Caki2 (cell line): ENCODE results near the gene LSP1. TPM values are rescaled to one million over a fixed set of nuclear protein-coding genes. Genes with fewer than 3 reads are reported as not detected.
"Not testable (repeated sequence)": the region's sequence is repeated elsewhere in the genome, so short reads cannot be mapped to it uniquely, and the experiment has no call there.

ENCODE experiments used
- DNase-seq: peaks from one replicate; pipeline ENCODE4 v3.0.0-alpha.2; 2015; ENCODE audit warnings: low read depth
- in situ Hi-C: cut with HindIII; loops from 2 replicates; pipeline ENCODE4 v1.10.0; 2016; ENCODE audit warnings: low sequenced_read_pairs, low pct_unique_long_range_greater_than_20kb, mixed read lengths
- total RNA-seq: library from RNA; depleted of rRNA; stranded (reverse); fragments of >200 nt; shearing (Covaris generic); gene quantifications from 2 replicates; pipeline ENCODE4 v1.2.3, GENCODE V29; 2014; ENCODE audit warnings: low replicate concordance

LSP1 gene
- total RNA-seq, 1 experiment from 2014 or later: not detected

DNA sequence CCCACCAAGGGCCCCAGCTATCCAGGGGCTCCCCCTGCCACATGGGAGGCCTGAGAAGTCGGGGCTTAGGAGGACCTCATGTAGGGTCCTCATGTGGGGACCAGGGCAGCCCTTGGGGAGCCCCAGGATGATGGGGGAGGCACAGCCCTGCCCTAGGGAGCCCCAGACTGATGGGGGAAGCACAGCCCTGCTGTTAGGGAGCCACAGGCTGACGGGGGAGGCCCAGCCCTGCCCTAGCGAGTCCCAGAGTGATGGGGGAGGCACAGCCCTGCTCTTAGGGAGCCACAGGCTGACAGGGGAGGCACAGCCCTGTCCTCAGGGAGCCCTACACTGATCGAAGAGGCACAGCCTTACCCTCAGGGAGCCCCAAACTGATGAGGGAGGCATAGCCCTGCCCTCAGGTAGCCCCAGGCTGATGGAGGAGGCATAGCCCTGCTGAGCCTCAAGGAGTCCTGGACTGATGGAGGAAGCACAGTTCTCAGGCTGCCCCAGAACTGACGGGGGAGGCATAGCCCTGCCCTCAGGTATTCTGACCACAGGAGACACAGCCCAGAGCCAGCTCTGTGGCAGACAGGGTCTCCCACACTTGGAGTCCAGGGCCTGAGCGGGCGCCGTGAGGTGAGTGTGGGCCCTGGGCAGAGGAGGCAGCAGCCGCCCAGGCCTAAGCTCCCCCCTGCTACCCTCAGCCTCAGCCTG lies 28.0 kb downstream of the LSP1 start:
- in situ Hi-C loops: no loop called here

DNA sequence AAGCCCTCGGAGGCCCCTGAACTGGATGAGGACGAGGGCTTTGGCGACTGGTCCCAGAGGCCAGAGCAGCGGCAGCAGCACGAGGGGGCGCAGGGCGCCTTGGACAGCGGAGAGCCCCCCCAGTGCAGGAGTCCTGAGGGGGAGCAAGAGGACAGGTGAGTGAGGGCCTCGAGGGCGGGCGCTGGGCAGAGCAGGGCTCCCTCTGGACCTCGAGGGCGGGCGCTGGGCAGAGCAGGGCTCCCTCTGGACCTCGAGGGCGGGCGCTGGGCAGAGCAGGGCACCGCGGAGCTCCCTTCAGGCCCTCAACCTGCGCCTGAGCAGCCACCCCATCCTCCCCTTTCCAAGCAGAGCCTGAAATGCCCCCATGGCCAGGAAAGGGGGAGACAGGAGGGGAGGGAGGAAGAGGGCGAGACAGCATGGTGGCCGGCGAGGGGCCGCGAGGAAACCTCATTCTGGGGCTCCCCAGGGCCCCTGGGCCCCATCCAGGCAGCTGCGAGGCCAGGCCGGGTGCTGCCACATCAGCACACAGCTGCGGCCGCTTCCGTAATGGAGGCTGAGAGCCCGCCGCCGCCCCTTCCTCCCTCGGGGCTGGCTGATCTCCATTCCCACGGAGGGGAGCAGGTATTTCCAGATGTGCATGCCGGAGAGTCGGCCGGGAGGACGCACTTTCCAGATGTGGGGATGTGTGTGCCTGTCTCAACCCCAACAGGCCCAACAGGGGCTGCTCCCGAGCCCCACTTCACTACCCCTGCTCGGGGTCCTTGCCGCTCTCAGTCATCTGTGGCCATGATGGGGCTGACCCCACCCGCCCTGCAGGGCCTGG lies 28.8 kb downstream of the LSP1 start:
- DNase-seq: no peak
- in situ Hi-C loops: no loop called here

More for the DNA sequence above, 28.0 kb downstream of the LSP1 start:
- no peak for DNase-seq

DNA sequence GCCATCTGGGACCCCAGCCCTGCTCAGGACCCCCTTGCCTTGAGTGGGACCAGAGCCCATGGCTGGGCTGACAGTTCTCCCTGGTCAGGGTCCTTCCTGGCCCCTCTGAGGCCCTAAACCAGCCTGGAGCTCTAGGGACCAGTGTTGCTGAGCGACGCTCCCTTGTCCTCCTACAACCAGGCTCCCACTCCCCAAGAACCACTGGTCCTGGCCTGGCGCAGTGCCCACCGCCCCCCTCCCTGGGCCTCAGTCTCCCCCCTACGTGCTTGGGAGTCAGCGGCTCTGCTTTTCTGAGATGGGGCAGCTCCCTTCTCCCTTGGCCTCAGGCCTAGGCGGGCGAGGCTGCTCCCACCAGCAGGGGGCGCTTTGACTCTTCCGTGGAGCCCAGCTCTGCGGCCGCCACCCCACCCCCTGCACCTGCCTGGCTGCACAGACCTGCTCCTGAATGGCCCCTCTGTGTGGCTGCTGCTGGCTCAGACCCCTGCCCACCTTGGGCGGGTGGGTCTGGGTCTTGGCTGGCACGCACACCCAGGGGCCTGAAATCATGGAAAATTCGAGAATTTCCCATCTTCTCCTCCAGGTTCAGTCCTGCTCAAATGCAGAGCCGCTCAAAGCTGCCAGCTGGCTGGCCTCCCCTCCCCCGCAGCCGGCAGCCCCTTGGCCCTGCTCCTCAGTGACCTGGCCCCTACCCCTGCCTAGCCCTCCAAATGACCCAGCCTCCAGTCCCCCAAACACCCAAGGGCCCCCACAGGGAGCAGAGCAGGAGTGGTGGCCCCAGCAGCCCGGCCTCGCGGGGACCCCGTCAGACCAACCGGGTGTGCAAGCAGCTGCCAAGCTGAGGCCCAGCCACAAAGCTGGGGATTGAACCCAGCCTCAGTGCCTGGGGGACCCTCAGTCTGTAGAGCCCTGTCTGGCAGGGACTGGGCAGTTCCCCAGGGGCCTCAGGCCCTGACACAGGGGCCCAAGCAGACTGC lies 29.7 kb downstream of the LSP1 start:
- DNase-seq: peak; percentile 51
- in situ Hi-C loops: no loop called here

DNA sequence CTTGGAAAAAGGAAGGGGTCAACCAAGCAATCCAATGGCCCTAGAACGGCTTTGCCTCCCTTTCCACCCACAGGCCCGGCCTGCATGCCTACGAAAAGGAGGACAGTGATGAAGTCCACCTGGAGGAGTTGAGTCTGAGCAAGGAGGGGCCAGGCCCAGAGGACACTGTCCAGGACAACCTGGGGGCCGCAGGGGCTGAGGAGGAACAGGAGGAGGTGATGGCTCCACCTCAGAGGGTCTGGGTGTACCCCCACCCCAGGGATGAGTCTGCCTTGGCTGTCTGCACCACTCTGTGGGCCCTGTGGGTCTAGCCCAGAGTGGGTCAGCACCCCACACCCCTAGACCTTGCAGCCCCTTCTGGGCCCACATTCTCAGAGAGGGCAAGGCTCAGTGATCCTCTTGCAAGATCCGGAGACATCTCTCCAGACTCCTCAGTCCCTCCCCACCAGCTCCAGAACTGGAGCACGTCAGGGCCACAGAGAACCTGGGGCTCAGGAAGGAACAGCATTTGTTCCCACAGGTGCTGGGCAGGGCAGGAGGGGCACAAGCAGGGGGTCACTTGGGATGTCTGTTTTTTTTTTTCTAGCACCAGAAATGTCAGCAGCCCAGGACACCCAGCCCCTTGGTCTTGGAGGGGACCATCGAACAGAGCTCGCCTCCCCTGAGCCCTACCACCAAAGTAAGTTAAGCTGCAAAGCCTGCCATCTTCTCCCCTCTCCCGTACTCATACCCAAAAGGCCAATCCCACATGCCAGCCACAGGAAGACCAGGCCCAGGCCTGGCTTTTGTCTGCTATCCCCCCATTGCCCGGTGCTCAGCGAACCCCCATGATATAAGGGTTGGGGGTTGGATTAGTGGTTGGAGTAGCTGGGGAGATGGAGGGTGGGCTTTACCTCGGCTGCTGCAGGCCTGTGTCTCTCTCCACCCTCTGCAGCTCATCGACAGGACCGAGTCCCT lies 30.7 kb downstream of the LSP1 start:
- DNase-seq: no peak
- in situ Hi-C loops: no loop called here

DNA sequence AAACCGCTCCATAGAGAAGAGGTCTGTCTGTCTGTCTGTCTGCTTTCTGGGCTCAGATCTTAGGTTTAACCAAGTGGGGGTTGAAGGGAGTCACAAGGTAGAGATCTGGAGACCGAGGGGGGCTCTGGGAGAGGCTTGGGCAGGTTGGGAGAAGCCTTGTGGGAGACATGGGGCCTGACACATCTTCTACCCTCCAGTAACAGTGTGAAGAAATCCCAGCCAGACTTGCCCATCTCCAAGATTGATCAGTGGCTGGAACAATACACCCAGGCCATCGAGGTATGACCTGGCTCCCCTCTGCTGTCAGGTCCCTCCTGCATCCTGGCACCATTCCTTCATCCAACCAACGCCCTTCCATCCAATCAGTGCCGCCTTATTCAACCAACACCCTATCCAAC lies 31.4 kb downstream of the LSP1 start:
- in situ Hi-C loops: no loop called here
- DNase-seq: no peak

DNA sequence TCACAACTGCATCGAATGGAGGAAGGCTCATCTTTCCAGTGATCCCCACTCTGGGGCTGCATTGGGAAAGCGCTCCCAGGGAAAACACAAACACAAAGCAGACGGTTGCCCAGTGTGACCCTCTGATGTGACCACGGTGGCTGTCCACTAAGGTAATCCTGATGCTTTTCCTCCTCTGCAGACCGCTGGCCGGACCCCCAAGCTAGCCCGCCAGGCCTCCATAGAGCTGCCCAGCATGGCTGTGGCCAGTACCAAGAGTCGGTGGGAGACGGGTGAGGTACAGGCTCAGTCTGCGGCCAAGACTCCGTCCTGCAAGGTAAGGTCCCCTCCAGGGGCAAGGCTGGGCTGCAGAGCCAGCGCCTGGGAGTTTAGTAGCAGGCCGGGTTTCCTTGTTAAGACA lies 33.7 kb downstream of the LSP1 start:
- in situ Hi-C loops: not testable (repeated sequence)

DNA sequence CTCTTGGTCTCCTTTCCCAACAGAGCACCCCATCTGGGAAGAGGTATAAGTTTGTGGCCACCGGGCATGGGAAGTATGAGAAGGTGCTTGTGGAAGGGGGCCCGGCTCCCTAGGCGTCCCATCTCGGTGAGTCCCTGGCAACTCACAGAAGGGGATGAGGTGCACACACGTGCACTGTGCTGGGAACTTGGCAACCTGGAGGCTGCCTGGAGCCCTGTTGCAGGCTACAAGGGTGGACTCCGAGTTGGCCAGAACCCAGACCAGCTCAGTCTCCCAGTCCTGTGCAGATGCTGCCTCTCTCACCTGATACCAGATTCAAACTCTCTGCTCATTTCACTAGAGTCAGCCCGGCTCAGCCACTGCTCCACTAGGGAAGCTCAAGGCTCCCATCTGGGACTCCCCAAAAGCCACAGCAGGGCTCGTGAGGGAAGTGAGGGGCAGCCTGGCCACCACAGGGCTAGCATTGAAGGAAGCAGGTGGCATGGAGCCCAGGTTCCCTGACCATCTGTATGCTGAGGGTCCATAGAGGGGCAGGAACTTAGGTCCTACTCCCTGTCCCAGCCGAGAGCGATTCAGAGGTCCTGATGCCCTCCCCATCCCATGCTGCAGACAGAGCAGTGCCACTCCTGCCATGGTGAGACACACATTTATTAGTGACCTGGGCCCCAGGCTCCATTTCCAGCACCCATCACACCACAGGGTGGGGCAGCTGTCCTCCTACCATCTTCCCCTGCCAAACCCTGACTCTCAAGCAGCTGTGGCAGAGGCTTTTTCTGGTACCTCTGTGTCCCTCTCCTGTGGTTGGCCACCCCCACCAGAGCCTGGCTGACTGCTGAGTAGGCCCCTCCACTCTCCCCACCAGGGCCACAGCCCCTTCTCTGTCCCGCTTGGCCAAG lies 34.8 kb downstream of the LSP1 start:
- in situ Hi-C loops: no loop called here
- DNase-seq: no peak

More for the DNA sequence above, 33.7 kb downstream of the LSP1 start:
- not testable (repeated sequence) for DNase-seq

DNA sequence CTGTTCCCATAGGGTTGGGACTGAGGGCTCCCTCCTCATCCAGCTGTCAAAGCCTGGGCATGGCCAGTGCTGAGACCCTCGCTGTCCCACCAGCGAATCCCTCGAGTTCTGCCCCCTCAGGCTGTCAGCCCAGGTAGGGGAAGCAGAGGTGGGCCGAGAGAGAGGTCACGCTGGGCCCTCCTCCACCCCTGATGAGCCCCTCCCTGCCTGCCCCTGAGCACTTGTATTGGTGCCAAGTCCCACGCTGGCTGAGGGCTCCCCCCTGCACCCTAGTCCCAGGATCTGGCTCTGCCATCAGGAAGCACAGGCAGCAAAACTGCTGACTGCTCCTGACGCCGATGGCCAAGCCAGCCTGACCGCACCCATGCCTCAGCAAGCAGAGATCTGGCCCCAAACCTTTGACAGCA lies 35.5 kb downstream of the LSP1 start:
- DNase-seq: no peak
- in situ Hi-C loops: no loop called here

DNA sequence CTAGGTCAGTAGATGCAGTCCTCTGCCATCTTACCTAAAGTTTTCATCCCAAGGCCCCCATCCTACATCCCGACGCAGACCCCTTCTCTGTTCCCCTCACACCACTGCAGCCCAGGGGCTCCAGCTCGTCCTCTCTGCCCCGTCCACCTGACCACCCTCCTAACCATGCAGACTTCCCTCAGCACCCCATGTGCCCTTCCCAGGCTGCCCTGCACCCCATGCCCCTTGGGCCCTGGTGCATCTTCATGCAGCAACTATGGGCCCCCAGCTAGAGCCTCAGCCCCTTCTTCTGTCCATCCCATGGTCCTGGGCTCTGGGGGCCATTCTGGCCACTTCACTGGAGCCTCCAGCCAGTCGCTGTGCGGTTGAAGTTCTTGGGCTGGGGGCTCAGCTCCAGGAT lies 35.9 kb downstream of the LSP1 start:
- in situ Hi-C loops: no loop called here
- no peak for DNase-seq

DNA sequence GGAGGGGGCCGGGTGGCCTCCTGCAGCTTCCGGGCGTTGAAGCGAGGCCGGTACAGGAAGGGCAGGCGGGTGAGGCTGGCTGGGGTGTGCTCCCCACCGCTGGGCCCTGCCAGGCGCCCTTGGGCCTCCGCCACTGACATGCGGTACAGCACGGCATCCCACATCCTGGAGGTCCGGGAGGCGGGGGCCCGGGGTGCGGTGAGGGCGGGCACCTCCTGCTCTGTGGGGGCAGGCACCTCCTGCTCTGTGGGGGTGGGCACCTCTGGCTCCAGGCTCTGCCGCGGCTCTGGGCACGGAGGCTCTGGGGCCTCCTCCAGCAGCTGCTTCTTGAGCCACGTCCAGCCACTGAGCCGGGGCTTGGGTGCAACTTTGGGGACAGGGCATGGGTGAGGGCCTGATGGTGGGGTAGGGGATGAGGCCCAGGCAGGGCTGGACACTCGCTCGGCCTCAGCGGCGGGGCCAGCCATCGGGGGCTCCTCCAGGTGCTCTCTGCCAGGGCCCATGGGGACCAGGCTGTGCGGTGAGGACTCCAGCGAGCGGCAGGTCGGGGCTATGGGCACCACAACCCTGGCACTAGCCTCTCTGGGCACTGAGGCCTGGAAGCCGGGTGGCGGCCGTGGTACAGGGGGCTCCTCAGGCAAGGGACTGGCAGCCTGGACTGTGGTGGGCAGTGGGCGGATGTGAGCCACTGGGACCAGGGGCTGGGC lies 36.5 kb downstream of the LSP1 start:
- DNase-seq: no peak
- in situ Hi-C loops: no loop called here

DNA sequence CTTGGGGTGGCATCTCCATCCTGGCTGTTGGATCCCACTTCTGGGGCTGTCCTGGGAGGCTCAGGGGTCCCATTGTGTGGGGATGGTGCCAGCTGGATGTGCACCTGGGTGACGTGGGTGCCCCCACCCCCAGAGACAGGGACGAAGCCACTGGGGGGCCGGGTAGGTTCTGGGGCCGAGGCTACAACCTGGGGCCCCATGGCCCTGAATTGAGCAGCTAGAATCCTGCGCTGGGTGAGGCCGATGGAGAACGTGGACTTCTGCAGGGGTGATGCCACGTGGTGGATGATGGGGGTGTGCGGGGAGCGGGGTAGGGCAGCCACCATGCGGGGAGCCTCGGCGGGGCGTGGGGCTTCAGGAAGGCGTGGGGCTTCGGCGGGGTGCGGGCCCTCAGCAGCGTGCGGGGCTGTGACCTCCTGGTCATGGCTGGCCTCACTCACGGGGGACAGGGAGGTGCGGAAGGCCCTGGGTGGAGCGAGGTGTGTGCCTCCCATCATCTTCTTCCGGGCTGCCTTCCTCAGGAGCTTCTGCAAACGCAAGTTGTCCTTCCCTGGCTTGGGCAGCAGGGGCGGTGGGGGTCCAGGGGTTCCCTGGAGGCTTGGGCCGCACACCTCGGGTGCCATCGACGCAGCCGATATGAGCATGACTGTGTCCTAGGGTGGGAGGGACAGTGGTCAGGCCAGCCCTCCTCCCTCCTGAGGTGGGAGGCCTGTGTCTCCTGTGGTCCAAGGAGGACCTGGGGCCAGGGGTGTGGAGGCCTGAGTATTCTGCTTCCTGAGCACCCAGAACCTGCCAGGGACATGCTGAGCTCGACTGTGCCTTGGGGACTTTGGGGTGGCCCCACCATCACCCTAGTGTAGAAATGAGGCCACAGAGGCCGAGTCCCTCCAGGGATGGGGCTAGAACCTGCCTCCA lies 37.3 kb downstream of the LSP1 start:
- no peak for DNase-seq
- in situ Hi-C loops: no loop called here

DNA sequence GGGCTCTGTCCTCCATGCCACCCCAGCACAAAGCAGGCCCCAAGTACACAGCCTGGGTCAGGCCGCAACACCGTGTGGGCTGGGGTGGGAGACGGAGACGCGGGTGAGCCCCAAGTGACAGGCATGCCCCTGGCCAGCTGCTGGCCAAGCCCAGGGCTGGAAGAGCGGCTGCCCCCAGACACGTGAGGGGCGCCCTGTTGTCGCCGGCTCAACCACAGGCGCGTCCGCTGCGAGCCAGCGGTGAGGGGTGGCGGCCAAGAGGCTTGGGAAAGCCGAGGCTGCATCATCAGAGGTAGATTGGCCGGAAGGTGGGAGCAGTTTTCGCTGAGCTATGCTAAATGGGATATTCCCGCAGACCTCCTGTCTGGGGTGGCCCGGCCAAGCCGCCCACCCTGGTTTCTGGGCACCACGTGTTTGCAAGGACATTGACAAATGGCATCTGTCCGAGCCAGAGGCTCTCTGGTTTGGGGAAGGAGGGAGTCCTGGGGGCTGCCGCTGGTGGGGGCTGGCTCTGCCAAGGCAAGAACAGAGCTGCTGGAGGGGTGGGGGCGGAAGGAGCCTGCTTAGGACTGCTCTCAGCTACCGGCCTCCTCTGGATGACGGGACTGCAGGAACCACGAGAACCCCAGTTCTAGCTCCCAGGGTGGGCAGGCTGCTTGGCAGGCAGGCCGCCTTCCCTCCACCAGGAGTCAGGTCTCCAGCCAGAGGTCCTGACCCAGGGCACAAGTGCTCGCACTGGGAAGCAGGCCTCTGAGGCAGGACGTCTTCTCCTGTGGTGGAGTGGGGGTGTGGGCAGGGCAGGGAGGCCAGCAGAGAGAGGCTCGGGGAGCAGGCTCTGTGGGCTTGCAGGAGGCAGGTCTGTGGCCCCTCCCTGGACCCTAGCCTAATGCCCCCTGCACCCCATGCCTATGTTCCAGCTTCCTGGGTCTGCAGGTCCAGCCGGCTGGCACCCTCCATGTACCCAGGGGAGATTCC lies 38.3 kb downstream of the LSP1 start:
- in situ Hi-C loops: no loop called here
- DNase-seq: no peak

DNA sequence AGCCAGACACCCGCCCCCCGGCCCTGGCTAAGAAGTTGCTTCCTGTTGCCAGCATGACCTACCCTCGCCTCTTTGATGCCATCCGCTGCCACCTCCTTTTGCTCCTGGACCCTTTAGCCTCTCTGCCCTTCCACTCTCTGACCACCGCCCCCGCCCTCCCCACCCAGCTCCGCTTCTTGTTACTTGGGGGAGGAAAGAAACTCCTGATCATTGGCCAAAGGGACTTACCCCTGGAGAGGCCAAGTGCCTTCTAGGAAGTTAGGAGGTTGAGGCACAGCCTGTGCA lies 38.9 kb downstream of the LSP1 start, which contains the start of gene PRR33:
Gene PRR33 (minus strand): TSS at position 65 of the 285 bp plus-strand sequence. CDS start 1,311 bp downstream, outside the sequence.
- no peak for DNase-seq
- in situ Hi-C loops: no loop called here

DNA sequence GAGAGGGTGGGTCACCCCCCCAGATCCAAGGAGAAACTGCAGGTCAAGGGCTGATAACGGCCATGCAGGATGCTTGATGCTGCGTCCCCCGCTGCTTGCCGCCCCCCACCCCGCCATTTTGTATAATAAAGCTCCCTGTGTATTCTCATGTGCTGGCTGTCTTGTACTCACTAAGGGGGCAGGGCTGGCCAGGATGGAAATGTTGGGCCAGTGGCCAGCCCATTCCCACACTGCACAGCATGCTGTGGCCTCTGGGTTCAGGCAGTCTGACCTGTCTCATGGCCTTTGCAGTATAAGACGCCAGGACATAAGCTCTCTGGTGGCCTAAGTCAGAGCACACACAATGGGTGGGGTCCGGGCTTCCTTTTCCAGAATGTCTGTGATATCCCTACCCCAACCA lies 39.2 kb downstream of the LSP1 start:
- in situ Hi-C loops: no loop called here

More for the DNA sequence above, 39.2 kb downstream of the LSP1 start:
- DNase-seq: no peak
